A204.1 (cell line): Measurements from ENCODE around the gene RBM33.
"Not testable (repeated sequence)": the region's sequence is repeated elsewhere in the genome, so short reads cannot be mapped to it uniquely, and the experiment has no call there.

Experiments
- FAIRE-seq: peaks from 2 replicates; lab custom pipeline; 2012; peaks lifted over from hg19 to GRCh38; lab: Jason Lieb, UNC

Gene RBM33

DNA sequence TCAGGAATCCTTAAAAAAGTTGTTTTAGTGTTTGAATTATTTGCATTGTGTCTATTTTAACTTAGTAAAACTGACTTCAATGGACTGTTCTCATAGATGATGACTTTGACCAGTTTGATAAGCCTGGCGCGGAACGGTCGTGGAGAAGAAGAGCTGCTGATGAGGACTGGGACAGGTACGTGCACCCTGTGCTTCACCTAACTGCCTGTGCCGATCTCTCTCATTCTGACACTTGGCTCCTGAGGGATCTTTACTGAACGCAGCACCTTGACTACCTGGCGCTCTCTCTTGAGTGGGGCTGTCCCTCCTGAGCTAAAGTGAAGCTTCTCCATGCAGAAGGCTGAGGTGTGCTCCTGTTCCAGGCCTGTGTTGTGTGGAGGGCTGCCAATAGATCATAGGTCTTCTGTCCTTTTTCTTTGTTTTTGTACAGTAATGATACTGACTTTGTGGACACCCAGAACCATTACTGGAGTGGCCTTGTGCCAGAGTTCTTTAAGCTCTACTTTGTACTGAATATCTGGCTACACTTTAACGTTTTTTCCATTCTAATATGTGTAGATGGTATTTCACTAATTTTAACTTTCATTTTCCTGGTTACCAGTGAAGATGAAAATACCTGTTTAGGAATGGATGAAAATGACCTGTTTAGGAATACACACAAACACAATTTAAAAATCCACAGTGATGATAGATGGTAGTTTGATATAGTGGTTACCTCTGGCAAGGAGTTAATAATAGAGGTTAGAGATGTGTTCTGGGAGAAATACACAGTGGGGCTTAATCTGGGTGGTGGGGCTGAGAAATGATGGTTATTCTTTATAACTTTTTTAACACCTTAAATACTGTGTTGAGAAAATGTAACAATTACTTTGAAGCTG lies 20.9 kb downstream of the RBM33 start:
- FAIRE-seq, result no peak

DNA sequence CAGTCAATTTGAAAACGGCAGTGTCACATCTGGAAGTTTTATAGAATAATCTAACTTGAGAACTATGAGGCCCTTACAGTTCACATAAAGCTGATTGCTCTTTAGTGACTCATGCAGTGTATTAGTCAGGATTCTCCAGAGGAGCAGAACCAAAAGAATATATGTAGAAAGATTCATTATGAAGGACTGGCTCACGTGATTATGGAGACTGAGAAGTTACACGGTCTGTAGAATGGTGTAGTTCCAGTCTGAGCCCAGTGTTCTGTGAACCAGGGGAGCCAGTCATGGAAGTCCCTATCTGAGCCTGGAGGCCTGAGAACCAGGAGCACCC lies 21.5 kb downstream of the RBM33 start:
- FAIRE-seq, result no peak

DNA sequence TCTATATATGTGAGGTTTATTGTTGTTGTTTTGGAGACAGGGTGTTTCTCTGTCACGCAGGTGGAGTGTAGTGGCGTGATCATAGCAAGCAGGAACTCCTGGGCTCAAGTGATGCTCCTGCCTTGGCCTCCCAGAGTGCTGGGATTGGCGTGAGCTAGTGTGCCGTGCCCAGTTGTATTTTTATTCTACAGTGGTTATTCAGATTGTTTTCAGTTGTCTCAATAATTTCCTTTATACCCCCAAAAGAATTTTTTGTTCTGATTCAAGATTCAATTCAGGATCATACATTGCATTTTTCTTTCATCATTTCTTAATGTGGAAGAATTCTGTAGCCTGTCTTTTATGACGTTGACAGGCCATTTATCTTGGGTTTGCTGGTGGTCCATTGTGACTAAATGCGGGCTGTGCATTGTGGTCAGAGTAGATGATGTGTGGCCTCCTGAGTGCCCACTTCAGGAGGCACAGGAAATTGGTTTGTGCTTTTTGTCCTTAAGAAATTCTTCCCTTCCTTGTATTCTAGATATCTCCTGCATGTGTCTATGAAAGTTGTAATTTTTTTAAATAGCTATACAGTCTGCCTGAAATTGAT lies 22.9 kb downstream of the RBM33 start:
- FAIRE-seq, result no peak

DNA sequence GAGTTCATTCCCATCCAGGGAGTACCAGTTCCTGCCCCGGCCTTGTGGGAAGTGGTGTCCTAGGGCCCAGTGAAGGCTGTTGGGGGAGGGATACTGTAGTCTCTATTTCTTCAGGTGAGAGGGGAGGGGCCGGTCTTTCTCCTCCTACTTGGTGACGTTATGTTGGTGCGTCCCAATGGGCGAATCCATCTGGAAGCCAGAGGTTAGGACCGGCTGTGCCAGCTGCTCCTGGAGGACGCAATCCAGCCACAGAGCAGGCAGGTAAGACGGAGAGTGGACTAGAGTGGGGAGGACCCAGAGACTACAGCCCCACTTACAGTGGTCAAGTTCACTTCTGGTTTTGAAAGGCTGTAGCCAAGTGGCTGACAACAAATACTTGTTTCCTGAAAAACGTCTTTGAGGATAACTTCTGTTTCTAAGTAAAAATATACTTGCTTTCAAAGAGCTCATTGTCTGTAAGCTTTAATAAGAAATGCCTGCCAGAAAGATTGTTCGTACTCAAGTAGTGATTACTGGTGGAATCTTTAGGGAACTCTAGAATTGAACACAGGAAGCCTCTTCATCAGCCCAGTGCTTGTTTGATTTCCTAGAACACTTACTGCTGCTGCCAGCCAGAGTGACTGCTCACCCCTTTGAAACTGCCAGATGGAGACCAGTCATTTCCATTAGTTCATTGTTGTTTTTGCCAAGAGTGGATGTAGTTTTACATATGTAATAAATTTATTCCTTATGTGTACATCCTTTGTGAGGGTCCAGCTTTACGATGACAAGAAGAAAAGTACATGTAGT lies 25.4 kb downstream of the RBM33 start:
- no peak for FAIRE-seq

DNA sequence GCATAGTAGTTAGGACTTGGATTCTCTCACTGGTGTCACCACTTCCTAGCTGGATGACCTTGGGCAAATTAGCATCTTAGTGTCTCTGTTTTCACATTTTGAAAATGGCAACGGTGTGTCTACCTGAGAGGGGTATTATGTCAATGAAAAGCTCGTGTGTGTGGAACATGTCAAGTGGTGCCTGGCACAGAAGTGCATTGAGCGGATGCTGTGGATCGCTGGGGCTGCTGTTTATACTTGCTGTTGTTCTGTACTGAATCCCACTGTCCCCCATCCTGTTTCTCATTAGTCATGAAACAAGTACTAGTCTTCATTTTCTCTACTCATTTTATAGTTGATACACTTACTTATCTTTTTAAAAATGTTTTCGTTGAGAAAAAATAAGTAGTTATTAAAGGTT lies 26.1 kb downstream of the RBM33 start:
- FAIRE-seq, result peak; percentile 30

DNA sequence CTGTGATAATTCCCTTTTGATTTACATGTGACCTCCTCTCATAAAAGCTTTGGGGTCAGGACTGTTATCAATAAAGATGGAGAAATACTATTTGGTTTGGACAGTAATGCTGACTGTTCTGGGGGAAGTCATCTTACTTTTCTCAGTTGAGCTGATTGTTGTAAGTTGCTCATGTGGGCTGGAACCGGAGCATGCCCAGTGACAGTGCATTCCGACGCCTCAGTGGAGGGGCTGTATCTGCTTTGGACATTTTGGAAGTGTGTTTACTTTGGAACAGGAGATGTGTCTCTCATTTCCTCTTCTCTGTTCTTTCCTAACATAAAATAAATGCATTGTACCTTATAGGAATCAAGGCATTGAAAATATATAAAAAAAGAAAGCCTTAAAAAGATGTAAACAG lies 30.1 kb downstream of the RBM33 start:
- FAIRE-seq, result no peak

GRCh38 chr7:155676052-155676451 lies 31.6 kb downstream of the RBM33 start:
- no peak for FAIRE-seq

DNA sequence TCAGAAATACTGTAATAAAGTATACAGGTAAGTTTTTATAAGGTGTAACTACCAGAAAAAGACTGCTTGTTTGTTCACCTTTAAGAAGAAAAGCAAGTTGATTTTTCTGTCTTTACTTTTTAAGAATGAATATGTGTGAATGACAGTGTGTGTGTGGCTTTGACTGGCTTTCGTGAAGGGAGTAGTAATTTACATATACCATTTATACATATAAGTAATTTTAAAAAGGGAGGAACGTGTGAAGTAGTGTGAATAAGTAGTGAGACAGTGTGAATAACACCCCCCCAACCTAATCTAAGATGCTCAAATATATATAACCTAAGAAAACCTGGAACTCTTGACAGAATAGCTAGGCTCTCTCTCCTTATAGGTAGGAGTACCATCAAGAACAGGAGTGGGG lies 33.2 kb downstream of the RBM33 start:
- FAIRE-seq, result no peak

DNA sequence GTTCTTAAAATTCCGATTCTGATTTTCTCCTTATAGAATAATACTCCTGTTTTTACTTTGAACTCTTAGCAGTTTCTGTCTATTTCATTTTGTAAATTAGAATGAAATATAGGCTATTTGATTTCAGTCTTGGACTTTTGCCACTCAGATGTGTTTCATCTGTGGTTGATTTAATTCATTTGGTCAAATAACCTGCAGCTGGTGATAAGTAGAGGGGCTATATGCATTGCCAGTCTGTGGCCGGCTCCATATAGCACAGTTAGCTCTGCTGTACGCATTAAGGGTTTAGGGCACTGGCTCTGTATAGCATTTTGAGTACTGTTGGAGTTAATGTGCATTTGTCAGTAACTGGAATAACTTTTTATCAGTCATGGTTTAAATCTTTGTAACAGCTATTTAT lies 35.7 kb downstream of the RBM33 start:
- no peak for FAIRE-seq

- FAIRE-seq, result no peak
These were observed 36.4 kb downstream of the RBM33 start for GRCh38 chr7:155680864-155681263.

GRCh38 chr7:155681663-155682062 lies 37.2 kb downstream of the RBM33 start:
- FAIRE-seq, result no peak

- FAIRE-seq, result no peak
These were observed 38.0 kb downstream of the RBM33 start for GRCh38 chr7:155682484-155682883.

- no peak for FAIRE-seq
These were observed 38.6 kb downstream of the RBM33 start for GRCh38 chr7:155683098-155683497.

DNA sequence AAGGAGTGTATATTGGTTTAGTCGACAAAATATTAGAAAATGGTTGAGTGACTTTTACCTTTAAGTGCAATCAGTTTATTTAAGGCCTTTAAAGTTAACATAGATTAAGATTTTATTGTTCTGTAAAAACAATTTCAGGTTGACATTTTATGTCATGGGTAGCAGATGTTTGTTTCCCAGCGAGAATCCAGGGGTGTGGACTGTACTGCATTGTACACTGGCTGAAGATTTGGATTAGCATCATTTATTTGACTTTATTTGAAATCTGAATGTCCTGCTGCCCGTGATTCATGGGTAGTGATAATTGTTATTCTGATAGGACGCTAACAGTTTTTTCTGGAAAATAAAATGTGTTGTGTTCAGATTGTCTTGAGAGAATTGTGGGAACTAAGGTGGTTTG lies 39.3 kb downstream of the RBM33 start:
- no peak for FAIRE-seq

DNA sequence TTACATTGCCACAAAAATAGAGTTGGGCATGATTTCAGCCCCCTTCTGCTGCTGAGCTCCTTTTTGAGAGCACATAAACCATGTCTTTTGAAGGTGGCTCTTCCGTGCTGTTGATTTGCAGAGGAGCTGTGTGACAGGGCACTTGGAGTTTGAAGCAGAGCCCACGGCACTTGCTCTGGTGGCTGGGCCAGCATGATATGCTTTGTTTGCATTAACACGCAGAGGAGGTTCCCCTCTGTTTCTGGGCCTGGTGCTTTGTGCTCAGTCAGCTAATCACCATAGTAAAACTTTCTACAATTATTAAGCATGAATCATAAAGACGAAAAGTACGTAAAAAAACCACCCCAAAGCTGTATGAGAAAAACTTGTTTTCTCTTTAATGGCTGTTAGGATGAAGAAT lies 40.1 kb downstream of the RBM33 start:
- no peak for FAIRE-seq

DNA sequence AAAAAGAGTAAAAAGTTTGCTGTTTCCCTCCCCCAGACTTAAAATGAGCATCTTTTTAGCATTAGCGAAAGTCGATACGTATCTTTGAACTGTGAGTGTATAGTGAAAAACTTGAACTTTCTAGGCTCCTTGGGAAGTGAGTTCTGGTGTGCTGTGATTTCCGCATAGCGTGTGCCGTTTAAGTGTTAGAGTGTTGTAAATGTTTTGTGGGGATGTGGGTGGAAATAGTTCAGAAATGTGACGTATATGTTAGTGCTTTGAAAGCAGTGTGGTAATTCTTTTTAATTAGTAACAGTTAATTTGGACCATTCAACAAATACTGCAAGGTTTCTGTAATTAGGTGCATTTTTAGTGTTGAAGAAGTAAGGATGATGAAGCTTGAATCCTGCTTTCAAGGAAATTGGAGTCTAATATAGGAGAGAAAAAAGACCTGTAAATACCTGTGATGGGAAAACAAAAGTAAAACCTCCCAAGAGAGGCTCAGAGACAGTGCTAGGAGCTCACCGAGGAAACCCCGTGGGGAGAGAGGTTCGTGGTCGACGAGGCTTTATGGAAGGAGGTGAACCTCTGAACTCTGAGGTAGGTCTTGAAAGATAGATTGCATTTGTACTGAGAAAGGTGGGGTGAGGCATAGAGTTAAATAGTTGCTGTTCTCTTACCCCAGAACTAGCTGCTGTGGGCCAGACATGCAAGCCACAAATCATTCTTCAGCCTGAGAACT lies 40.8 kb downstream of the RBM33 start:
- no peak for FAIRE-seq

- FAIRE-seq, result no peak
These were observed 41.3 kb downstream of the RBM33 start for GRCh38 chr7:155685791-155686160.

- not testable (repeated sequence) for FAIRE-seq
These were observed 42.3 kb downstream of the RBM33 start for GRCh38 chr7:155686620-155687324.

DNA sequence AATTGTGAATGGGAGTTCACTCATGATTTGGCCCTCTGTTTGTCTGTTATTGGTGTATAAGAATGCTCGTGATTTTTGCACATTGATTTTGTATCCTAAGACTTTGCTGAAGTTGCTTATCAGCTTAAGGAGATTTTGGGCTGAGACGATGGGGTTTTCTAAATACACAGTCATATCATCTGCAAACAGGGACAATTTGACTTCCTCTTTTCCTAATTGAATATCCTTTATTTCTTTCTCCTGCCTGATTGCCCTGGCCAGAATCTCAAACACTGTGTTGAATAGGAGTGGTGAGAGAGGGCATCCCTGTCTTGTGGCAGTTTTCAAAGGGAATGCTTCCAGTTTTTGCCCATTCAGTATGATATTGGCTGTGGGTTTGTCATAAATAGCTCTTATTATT lies 43.8 kb downstream of the RBM33 start:
- not testable (repeated sequence) for FAIRE-seq

GRCh38 chr7:155690655-155691054 lies 46.2 kb downstream of the RBM33 start:
- not testable (repeated sequence) for FAIRE-seq

DNA sequence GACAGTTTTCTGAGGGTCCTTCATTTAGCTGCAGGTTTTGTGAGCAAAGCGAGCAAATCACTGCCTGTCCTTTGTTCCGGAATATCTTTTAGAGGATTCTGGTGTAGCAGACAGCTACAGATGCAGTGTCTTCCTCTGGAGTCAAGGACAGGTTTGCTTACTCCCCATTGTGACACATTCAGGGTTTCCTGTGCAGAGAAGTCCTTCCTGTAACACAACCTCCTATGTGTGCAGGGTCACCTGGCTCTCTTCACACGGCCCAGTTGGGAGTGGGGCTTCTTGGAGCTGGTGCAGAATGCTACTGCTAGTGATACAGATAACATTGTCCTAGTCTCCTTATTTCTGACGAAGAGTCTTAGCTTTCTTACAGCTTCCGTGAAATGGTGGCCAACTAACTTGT lies 47.9 kb downstream of the RBM33 start:
- no peak for FAIRE-seq

DNA sequence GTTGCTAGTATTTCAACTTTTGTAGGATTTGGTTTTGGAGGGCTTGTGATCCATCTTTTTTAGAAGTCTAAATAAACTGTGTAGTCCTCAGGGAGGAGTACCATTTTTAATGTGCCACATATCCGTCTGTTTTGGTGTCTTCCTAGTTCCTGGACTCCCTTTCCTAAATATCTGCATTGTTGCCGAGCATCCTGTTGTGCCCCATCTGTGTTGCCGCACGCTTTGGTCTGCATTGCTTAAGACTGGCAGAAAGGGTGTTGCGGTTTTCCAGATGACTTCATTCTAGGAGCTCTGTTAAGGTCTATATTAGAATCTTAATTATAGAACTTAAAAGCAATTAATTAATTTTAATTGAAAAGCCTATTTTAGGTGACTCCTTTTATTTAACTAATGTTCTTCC lies 49.4 kb downstream of the RBM33 start:
- FAIRE-seq, result no peak
